GM19397 (cell line): ENCODE data around the gene ECHDC1.

Experiments used
- ATAC-seq: cut with Tn5 transposase; IDR thresholded peaks from one replicate; pipeline ENCODE4 v1.9.1; 2021; ENCODE audit warnings: mild to moderate bottlenecking, moderate library complexity; ENCODE audit not compliant: unreplicated experiment

Gene ECHDC1

DNA sequence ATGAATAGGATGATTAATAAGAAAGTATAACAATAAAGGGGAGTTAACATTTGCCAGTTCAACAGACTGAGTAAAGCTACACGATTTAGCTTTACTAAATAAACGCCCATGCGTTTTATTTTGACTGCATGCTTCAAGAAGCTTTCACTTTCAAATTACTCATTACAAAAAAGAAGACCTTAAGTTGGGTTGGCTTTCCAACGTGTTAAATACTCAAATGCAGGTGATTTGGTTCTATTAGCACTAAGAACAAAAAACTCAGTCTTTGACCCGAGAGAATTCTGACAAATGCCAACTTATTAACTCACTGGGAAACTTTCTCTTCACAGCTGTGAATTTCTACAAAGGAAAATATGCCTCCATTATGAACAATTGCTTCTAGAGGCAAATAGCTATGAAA is 51.9 kb downstream of the ECHDC1 start:
- peak; percentile 82 for ATAC-seq

DNA sequence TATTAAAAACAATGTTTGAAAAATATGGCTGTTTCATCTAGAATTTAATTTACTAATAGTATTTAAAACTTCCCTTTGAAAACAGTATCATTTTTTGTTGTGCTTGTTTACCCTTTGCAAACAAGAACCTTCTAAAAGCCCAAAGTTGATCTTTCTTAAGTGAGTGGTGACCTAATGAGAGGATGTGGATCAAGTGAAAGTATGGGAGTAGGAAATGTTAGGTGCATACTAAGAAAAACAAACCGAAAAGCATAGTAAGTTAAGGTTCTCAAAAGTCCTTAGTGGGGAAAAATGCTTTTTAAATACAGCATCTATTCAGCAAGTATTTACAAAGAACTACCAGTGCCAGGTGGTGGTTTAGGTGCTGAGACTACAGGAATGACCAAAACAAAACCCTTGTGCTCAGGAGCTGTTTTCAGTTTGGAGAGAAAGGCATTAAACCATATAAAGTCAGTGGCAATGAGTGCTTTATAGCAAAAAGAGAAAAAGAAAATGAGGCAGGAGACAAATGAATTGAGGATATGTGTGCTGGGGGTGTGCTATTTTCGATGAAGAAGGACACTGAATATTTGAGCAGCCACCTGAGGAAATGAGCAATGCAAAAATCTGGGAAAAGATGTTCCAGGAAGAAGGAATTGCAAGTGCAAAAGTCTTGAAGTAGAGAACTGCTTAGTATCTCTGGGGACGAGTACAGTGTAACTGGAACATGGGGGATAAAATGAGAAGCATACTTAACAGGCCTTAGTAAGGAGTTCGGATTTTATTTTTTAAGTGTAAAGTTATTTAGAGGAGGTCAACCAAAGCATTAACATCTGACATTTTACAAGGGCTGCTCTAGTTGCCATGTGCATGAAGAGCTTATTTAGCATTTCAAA is 52.8 kb downstream of the ECHDC1 start:
- no peak for ATAC-seq

DNA sequence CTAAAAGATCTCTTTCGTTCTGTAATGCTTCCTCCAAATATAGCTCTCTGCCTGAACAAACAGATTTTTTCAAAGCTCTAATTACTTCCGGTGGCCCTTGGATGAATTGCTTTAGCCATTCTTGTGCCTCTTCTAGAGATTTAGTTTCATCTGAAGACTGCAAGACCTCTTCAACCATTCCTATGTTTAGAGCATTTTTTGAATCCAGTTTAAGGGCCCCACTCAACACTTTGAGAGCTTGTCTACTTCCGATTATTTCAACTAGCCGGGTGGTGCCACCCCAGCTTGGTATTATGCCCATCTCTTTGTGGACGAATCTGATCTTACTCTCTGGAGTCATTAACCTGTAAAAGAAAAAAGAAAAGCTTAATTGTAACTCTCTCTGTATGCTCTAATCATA is 53.5 kb downstream of the ECHDC1 start:
- ATAC-seq: no peak

DNA sequence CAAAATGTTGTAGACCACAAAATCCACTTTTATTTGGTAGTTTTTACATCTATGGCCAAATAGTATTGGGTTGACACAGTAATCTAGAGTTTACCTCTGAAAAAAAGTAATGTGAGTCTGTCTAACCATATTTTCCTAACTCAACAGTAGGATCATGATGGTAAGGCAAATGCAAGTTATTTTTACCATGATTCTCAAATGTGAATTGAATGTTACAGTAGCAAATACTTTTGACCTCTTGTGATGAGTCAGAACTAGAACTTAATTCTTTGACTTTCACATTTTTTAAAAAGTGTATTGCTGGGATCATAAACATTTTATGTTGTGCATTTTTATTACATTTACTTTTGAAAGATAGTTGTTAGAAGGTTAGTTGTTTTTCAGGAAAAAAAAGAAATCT is 54.7 kb downstream of the ECHDC1 start:
- no peak for ATAC-seq

- no peak for ATAC-seq
Measured at GRCh38 chr6:127282184-127282583, 61.2 kb downstream of the ECHDC1 start.

DNA sequence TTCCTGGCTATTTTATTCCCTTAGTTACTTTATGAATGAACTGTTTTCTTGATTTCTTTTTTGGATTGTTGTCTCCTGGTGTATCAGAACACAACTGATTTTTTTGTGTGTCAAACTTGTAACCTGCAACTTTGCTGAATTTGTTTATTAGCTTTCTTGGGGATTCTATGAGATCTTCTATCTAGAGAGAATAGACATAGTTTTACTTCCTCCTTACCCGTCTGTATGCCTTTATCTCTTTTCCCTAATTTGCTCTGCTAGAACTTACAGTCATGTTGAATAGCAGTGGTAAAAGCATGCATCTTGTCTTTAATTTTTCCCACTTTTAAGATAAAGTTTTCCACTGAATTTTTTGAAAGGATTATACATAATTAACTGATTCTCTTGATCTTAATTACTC is 63.6 kb downstream of the ECHDC1 start:
- ATAC-seq: no peak

- no peak for ATAC-seq
Measured at GRCh38 chr6:127277878-127278843, 65.2 kb downstream of the ECHDC1 start.

DNA sequence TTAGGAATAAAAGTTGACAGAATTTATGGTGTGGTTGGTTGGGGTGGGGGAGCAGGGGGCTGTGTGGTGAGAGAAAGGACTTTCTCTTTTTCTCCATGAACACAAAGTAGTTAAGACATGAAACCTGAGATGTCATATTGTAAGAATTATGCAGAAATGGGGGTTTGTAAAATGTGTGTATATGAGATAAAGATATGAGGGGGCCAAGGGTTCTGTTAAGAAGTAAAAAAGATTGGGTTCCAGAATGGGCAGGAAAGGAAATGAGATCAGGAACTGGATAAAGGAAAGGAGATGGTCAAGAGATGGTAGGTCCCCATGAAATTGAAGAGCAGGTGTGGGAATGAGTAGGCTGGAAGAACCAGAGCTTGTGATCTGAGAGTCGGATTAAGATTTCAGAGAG is 67.1 kb downstream of the ECHDC1 start:
- ATAC-seq: no peak

DNA sequence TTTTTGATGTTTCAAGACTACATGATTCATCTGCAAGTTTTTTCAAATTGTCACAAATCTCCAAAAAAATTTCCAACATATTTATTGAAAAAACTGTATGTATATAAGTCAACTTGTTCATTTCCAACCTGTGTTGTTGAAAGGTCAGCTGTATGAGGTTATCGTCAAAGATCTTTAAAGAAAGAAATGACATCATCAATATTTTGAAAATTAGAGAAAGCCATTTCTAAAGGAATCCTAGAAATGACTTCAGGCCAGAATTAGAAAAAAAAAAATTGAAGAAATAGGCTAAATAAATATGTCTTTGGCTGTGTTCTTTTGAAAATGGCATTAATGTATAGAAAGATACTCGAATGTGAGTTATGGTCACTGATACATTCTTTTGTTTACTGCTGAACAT is 69.9 kb downstream of the ECHDC1 start:
- ATAC-seq: no peak

- no peak for ATAC-seq
Measured at GRCh38 chr6:127272576-127272975, 70.8 kb downstream of the ECHDC1 start.

- no peak for ATAC-seq
Measured at GRCh38 chr6:127267646-127268625, 75.5 kb downstream of the ECHDC1 start.

- ATAC-seq: peak; percentile 81
Measured at GRCh38 chr6:127266892-127267645, 76.3 kb downstream of the ECHDC1 start.

- ATAC-seq: peak; percentile 88
Measured at GRCh38 chr6:127266178-127266891, 77.1 kb downstream of the ECHDC1 start, which contains the start of gene RNF146. RNF146 (plus strand) TSS chr6:127266864; CDS start chr6:127280339, 13,475 bp downstream.

DNA sequence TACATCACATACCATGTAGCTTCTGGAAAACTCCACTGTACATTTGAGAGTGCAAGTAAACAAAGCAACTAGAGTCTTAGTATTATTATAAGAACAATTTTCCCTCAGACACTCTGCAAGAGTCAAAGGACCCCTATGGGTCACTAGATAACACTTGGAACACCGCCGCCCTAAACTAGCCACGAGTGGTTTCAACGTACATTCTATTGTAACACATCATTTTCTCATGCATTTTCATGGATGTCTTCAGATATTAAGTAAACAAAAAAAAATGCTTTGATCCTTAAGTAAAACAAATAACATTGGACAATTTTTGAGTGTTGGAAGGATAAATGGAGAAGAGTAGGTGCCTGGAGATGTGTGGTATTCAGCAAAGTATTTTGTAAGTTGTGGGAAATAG is 79.9 kb downstream of the ECHDC1 start:
- ATAC-seq: no peak

DNA sequence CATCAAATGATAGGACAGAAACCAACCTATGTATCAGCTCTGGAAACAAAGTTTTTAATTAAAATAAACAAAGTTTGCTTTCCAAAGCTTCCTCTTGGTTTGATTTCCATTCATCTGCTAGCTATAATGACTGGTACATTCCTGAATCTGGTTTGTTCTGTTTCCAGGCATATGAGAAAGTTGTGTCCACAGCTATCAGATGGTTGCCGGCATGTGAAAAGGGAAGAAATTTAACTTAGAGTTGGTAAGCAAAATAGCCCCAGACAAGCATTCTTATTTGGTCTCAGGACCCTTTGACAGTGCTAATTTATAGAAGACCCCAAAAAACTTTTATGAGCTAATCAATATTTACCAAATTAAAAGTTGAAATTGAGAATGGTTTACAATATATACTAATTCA is 80.5 kb downstream of the ECHDC1 start:
- ATAC-seq: no peak

DNA sequence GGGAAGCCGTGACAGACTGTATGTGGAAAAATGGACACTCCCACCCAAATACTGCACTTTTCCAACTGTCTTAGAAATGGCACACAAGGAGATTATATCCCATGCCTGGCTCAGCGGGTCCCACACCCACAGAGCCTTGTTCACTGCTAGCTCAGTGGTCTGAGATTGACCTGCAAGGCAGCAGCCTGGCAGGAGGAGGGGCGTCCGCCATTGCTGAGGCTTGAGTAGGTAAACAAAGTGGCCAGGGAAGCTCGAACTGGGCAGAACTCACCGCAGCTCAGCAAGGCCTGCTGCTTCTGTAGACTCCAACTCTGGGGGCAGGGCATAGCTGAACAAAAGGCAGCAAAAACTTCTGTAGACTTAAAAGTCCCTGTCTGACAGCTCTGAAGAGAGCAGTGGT is 88.1 kb downstream of the ECHDC1 start:
- ATAC-seq: no peak

DNA sequence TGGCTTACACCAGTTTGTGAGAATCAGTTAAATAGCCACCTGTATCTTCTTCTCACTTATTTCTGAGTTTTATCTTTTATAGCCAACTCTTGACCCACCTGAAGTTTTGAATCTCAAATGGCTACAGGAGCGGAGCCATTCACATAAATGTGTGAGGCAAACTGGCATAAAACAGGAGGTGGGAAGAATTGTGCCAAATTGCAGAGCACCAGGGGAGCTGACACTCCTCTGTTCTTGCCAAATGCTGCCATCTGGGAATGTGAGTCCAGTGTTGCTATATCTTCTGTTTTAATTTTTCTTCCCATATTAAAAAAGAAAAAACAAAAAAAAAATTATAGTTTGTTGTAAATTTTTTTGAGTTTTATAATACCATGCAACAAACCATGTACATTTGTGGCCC is 93.8 kb downstream of the ECHDC1 start:
- ATAC-seq: no peak

GRCh38 chr6:127247114-127248096 is 96.0 kb downstream of the ECHDC1 start:
- no peak for ATAC-seq
